NCI-H460 (cell line): Measurements from ENCODE around the gene CXXC5. TPM values are rescaled to one million over a fixed set of nuclear protein-coding genes. Genes with fewer than 3 reads are reported as not detected.

ENCODE experiments used
- DNase-seq: peaks from one replicate; pipeline ENCODE4 v3.0.0-alpha.2; 2016; ENCODE audit warnings: low read depth; ENCODE audit errors: extremely low read depth
- total RNA-seq: library from RNA; depleted of rRNA; stranded (reverse); fragments of >200 nt; shearing (Covaris generic); gene quantifications from 2 replicates; pipeline ENCODE4 v1.2.3, GENCODE V29; 2014

Gene CXXC5
- total RNA-seq, 1 experiment from 2014 or later: 11.4 TPM

DNA sequence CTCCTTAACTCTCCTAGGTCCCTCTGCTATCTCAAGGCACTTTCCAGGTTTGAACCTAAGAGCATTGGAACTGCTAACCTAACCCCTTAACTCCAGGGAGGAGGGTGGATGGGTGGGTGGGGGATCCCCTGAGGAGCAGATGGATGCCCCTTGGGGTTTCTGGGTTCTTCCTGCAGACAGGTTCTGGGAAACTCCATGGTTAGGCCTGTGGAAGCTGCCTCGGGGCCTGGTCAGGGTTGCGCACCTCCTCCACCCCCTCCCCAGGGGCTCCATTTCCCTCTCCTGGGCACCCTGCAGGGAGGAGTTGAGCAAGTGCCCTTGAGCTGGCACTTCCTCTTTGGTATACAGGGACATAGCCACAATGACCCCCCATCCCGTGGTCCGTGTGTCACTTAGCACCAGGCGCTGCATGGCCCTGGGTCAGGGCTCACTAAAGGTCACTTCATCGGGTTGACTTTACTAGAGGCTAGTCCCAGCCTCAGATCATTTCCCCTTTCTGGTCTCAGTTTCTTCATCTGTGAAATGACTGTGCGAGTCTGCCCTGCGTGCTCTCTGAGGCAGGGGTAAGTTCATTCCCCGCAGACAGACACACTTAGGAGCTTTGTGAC, 16.0 kb downstream of the CXXC5 start:
- DNase-seq: no peak

DNA sequence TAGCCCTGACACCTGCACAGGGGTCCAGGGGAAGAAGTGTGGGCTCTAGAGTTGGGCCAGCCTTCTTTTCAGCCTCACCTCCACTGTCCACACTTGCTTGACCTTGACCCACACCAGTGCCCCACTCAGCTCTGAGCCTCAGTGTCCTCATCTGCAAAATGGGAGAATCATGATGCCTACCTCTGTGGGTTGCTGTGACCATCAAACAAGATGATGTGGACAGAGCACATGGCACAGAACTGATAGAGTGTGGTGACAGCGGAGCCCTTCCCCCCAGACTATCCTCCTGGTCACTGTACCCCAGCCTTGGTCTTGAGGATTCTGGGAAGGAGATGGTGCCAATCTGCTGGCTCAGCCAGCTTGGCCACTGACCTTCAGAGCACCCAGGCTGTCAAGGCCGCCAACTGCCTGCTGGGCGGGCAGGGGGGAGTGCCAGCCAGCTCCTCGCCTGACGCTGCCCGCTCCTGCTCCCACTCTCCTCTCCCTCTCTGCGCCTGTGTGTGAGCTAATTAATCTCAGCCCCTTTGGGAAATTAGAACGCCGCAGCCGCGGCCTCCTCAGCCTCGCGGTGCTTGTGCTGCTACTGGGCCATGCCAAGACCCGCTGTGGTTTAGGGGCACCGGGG, 16.7 kb downstream of the CXXC5 start:
- DNase-seq: no peak

DNA sequence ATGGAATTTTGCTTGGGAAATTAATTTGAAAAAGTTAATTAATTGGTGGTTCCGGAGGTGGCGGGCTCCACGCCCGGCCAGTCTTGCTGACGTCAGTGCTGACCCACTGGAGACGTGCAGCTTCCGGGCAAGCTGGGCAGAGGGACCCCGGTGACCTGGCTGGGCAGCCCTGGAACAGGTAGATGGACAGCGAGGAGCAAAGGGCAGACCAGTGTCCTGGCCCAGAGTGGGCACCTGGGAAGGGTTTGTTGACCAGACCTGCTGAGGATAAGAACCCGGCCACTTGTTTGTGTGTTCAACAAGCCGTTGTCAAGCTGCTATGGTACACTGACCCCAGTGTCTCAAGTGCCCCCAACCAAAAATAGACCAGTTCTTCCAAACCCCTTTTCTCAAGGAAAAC, 17.5 kb downstream of the CXXC5 start:
- no peak for DNase-seq

DNA sequence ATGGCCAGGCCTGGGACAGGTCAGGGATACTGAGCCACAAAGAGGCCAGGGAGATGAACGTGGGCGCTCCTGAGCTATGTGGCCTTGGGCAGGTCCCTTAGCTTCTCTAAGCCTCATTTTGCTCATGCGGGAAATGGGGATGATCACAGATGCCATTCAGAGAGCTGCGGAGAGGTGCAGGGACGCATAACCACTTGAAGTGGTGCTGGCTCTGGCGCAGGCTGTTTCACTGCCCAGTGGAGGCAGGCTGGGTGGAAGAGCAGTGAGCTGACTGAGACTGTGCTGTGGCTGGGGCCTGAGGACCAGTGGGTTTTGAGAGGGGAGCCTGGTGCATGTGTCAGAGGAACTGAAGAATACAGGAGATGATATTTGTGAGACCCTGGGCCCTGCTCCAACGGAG, 18.4 kb downstream of the CXXC5 start:
- DNase-seq: no peak

DNA sequence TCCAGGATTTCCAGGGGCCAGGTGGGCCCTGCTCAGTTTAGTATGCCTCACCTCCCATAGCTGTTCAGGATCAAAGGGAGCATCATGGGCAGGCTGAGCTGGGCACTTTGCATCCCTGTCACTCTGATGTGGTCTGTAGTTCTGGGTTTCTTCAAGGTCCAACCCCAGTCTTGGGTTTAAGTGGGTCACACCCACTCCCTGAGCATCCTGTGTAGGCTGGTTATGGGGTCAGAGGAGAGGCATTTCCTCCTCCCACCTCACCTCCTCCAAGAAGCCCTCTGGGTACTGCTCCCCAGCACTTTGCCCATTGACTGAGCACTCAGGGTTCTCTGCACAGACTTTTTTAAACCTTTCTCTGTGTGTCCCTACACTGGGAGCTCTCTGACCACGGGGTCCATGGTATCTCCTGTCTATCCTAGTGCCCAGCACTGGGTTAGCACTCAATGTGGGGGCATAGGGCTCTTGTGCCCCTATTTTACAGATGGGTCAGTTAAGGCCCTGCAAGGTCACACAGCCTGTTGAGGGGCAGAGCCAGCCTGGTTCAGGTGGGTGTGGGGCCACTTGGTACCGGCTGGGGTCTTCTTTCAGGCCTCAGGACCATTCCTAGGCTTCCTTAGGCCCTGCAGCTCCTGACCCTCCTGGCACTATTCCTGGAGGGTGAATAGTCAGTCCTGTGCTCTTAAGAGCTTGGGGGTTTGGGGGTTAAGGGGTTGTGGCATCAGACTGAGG, 19.0 kb downstream of the CXXC5 start:
- no peak for DNase-seq

DNA sequence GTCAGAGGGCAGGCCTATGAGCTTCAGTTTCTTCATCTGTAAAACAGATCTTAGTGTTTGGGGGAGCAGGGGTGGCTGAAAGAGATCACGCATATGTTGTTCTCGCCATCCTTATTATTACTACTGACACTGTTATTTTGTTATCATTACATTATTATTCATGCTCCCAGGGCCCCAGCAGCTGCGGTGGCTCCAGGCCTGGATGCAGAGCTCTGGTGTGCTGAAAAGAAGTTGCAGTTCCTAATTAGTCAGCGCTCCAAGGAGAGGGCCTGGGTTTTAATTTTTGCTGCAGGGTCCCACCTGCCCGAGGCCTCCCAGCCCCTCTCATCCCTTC, 19.5 kb downstream of the CXXC5 start:
- no peak for DNase-seq

DNA sequence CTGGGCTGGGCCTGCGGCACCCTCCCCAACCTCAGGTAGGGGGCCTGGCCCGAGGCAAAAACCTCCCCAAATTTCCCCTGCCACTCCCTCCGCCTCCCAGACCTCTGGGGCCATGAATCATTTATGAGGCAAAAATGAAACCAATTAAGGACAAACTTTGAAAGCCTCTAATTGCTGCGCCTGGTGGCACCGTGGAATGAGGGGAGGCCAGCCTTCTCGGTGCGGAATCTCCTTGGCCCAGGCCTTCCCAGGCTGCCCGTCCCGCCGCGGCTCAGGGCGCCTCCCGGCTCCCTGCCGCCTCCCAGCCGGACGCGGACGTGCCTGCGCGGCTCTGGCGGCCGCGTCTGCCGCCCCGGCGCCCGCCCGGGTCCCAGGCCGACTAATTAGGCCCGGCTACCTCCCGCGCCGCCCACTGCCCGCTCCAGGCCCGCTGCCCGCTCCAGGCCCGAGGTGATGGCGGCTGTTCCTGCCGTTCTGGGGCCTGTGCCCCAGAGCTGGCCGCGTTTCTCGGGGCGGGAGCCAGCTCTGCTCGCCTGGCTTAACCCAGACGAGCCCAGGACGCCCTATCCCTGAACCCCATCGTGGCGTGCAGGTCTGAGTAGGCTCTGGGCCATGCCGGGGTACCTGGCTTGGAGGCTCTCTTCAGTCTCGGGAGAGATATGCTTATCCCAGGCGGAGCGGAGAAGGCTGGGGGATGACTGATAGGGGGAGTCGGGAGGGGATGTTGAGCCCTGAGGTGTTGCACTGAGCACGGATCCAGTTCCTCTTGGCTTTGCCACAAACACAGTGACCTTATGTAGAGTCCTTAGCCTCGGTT, 20.1 kb downstream of the CXXC5 start:
- no peak for DNase-seq

DNA sequence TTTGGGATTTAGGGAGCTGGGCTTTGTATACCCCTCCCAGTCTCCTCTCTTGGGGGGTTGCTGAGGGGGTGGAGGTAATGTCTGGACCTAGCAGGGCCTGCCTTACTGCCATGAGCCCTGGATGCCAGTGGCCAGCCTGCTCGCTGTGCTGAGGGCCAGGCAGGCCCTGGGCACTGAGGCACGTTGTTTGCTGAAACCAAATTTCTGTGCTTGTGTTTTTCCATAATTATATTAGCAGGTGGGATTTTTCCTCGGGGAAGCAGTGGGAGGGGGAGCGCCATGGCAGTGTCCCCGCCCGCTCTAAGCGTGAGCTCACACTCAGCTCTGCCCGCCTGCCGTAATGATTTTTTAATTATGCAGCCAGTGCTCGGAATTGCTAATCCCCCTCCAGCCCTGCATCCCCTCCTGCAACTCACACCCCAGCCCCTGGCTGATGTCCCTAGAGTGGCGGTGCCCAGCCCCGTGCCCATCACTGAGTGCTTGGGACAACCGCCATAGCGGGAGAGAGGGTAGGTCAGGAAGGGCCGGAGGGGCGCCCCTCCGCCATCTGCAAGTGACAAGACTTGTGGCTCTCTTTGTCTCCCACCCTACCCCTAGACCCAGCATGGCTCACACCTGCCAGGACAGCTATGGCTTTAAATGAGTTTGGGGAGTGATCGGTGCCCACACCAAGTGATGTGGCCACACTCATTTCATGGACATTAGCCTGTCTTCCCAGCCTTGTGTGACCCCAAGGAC, 20.9 kb downstream of the CXXC5 start:
- DNase-seq: no peak

DNA sequence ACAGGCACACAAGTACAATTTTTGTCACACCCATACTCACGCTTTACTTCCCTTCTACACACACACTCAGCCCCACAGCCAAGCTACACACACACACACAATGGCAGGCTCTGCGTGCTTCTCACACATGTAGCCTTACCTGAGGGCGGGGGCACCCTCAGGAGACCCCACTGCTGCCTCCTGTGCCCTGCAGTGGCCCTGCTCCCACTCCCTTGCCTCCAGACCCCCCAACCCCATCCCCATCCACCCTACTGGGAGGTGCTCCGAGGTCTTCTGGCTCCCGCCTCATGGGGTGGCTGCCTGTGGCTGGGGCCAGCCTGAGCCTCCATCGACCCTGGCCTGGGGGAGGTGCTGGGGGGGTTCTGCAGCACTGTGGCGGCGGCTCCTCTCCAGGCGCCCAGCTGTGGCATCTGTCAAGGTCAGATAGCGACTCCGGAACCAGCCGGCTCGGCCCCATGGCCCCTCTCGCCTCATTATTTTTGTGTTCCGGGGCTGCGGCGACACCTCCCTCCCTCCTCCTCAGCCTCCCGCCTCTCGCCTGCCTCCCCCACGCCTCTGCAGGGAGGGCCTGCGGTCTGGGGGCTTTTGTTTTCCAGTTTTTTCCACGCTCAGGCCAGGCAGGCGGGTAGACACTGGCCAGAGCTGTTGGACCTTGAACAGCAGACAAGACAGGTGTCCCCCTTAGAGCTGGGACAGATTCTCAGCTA, 21.7 kb downstream of the CXXC5 start:
- DNase-seq: no peak

DNA sequence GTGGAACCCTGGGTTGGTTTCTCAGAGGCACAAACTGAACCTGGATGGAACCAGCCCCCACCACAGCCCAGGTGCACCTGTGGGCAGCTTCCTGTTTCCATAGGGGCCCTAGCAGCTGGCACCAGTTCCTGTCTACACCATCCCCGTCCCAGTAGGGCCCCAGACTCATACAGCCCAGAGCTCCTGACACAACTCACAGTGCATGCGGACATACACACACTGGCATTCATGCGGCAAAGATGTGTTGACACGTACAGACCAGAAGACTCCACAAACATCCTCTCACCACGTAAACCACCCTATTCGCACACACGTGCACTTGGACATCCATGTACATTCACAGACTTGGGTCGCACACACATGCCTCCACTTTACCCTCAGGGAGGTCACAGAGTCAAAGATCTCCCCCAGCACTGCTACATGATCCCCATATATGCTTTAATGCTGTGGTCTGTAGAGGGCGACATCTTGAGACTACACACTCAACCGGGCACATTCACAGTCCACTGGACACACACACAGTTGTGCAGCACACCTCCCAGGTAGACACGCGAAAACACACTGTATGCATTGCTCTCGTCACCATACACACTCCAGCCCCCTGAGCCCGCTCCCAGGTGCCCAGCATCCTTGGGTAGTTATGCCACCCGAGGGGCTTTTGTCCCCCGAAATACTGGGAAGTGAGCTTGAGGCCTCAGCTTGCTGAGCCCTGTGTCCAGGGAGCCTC, 22.4 kb downstream of the CXXC5 start:
- no peak for DNase-seq

DNA sequence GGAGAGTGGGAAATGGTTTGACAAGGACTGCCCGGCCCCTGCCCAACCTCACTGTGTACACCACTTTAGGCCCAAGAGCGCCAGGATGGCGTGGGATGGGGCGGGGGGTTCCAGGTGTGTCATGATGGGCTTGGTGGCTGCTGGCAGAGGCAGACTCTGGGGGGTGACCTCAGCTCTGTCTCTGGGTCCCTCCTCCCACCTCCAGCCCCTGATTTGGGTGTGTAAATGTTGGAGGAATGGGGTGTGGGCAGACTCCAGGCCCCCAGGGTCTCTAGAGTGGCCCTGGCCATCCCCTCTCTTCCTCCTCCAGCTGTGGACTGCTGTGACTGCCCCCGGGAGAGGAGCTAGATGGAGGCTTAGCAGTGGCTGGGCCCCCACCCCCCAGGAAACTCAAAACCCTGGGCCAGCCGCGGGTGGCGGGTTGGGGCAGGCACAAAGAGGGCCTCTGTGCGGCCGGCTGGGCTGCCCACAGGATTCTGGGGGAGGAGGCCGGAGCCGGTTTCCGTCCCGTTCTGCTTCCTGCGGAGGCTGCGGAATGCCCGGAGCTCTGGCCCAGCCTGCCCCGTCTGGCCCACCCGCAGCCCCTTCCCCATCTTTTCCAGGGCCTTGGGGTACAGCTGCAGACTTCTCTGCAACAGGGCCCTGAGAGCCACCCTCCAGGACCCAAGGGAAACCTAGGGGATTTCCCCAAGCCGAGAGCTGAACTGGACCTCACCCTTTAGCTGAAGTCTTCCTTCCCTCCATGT, 23.1 kb downstream of the CXXC5 start:
- no peak for DNase-seq

DNA sequence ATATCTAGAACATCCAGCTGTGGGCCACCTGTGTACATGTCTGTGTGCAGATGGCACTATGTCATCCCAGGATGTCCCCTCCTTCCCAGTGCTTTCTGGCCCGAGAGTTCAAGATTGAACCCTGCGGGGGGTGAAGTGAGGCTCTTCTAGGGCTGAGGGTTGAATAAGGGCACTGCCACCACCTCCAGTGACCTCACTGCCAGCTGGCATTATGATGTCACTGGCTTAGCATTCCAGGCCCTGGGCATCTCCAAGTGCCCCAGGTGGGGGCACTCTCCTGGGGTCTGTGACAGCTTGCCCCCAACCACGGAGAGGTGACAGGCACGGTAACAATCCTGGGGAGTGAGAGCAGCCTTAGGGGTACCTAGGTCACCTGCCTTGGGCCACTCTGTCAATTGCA, 27.1 kb downstream of the CXXC5 start:
- no peak for DNase-seq

DNA sequence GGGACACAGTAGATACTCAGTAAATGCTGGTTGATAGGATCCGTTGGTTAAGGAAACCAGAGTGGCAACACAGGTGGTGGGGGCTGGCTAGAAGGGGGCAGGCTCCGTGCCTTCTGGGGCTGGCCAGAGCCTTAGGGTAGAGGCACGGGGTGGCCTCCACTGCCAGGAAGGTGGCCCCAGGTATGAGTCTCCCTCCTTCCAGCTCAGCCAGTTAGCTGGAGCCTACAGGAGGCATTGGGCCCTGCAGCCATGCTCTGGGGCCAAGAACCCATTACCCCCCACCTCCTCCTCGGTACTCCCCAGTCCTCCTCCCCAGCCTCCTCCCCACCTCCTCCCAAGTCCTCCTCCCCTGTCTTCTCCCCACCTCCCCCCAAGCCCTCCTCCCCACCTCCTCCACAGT, 27.7 kb downstream of the CXXC5 start:
- DNase-seq: no peak

DNA sequence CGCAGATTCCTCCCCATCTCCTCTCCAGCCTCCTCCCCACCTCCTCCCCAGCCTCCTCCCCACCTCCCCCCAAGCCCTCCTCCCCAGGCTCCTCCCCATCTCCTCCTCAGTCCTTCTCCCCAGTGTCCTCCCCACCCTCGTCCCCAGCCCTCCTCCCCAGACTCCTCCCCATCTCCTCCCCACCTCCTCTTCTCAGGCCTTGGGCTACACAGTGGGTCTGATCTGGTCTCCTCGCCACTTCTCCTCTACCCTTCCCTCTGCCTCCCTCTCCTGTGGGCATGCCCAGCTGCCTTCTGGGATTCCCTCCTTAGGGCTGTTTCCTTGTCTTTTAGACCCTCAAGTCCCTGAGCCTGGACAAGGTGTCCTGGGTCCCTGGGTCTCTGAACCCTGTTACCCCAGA, 28.3 kb downstream of the CXXC5 start:
- no peak for DNase-seq

DNA sequence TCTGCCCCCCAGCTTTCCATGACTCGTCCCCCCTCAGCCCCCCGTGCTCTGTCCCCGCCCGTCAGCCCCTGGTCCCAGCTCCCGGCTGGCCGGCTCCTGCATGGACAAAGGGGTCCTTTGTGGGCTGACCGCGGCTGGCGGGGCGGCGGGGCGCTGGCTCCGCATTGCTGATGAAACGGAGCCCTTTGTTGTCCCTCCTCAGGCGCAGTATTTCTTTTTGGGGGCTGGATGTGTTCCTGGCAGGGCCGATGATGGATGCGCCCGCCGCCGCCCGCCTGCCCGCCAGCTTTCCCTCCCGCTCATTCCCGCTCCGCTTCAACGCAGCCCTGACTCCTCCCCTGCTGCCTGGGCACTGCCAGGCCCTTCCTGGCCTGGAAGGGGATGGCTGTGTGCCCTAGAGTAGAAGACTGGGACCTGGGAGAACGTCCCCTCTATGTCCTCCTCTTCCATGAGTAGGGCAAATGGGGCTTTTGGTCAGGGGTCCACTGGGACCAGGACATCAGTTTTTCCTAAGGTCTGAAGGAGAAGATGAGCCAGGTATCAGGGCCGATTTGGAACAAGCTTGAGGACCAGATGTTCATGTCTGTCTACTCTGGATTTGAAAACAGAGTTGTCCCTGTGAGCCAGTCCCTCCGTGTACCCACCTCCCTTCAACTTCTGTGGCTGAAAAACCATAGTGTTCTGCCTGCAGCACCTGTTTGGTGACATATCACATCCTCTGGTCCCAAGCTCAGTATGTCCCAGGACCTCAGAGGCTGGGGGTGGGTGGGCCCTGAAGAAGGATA, 29.0 kb downstream of the CXXC5 start:
- no peak for DNase-seq

DNA sequence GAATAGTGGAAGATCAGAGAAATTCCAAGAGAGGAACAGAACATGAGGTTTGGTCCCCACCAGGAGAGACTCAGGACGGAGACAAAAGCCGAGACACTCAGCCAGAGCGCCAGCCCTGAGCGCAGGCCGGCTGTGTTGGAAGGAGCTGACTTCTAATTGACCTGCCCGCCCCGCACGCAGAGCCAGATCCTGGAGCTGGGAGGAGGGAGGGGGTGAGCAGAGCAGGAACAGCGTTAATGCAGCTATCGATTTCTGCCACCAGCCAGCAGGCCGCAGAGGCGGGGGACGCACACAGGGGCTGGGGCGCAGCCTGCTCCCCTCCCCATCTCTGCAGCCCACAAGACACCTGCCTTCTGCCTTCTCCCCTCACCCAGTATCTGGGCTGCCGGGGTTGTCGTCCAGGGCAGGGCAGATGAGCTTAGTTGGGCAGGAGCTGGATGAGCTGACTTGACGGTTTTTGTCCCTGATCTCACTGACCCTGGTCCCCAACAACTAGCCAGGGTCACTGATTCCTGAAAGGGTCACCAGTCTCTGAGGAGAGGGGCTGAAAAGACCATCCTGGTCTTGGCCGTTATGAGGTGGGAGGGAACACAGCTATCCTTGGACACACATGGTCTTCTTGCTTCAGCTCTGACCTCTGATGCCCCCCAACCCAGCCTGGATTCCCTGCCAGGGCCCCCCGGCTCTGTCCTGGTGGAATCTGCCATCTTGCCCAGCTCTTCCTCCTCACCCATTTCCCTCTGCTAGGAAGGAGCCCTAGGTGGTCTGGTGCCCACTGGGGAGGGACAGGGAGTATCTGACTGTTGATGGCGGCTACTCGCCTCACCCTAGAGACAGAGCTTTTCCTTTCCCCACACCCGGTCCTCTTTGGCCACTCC, 29.8 kb downstream of the CXXC5 start:
- DNase-seq: no peak
